Activated T-helper 2 cell treated with anti-CD3 and anti-CD28 coated beads, Interferon-gamma antibody, Interleukin-2, Interleukin-4, amounts not matched to agents 10 μg/mL and 5 μg/mL and 100 μg/mL, durations not matched to agents 14 hours and 24 hours and 36 hours (primary cell): ENCODE data around the gene MED31. TPM values are rescaled to one million over a fixed set of nuclear protein-coding genes. Genes with fewer than 3 reads are reported as not detected.
A peak's percentile ranks its signal among the peaks of the same experiment; 100 is the strongest.
"Not testable (repeated sequence)": the region's sequence is repeated elsewhere in the genome, so short reads cannot be mapped to it uniquely, and the experiment has no call there.

Experiments used
- DNase-seq: peaks from one replicate; pipeline ENCODE4 v3.0.0; 2021; ENCODE audit warnings: low spot score
- H3K27ac Mint-ChIP-seq: one replicate; pipeline ENCODE4 v1.8.0; 2021; ENCODE audit warnings: mixed read lengths
- H3K27me3 Mint-ChIP-seq: one replicate; pipeline ENCODE4 v1.8.0; 2021; ENCODE audit warnings: low read depth, mixed read lengths
- H3K36me3 Mint-ChIP-seq: one replicate; pipeline ENCODE4 v1.8.0; 2021; ENCODE audit warnings: low read depth, mixed read lengths
- H3K4me1 Mint-ChIP-seq: one replicate; pipeline ENCODE4 v1.8.0; 2021; ENCODE audit warnings: low read depth, mixed read lengths
- H3K4me3 Mint-ChIP-seq: one replicate; pipeline ENCODE4 v1.8.0; 2021; ENCODE audit warnings: low read depth, mild to moderate bottlenecking, moderate library complexity, mixed read lengths
- H3K9me3 Mint-ChIP-seq: one replicate; pipeline ENCODE4 v1.8.0; 2021; ENCODE audit warnings: mixed read lengths
- intact Hi-C: fragments of 100-400 bp; cut with micrococcal nuclease; formaldehyde crosslinking; loops from one replicate; pipeline ENCODE4 v1.15.1; 2023
- total RNA-seq: library from RNA; stranded (reverse); gene quantifications from 2 replicates; pipeline ENCODE4 v1.2.3, GENCODE V29; 2022

Gene MED31
- total RNA-seq, 1 donor from 2014 or later: 19.1 TPM

GRCh38 chr17:6660805-6661463, 9.5 kb upstream of the MED31 start:
- Mint-ChIP-seq H3K4me3 (peak overlapping the region; percentile 2), H3K4me1 (peaks cover 29% of the 10 kb centered on the region), H3K27me3 (peaks cover 36% of the 10 kb centered on the region), H3K27ac (no peak overlapping the region), H3K36me3 (peaks cover 3% of the 10 kb centered on the region), H3K9me3 (no peaks in the 10 kb centered on the region)
- DNase-seq: no peak
- intact Hi-C loops: loop anchor here (5.0 to 10.0 kb wide), 2 partner anchors 84 to 234 kb away; no protein-coding TSS in a partner anchor

- H3K27ac Mint-ChIP-seq: no peak overlapping the region
- no peak overlapping the region for H3K4me3 Mint-ChIP-seq
- H3K27me3 Mint-ChIP-seq: peaks cover 42% of the 10 kb centered on the region
- DNase-seq: no peak
- no peaks in the 10 kb centered on the region for H3K9me3 Mint-ChIP-seq
- H3K36me3 Mint-ChIP-seq: peaks cover 3% of the 10 kb centered on the region
- peaks cover 35% of the 10 kb centered on the region for H3K4me1 Mint-ChIP-seq
- intact Hi-C loops: loop anchor here (5.0 to 10.0 kb wide), 2 partner anchors 83 to 235 kb away; no protein-coding TSS in a partner anchor
These were observed 8.7 kb upstream of the MED31 start for GRCh38 chr17:6660101-6660500.

- H3K9me3 Mint-ChIP-seq, H3K27ac Mint-ChIP-seq, H3K4me3 Mint-ChIP-seq, H3K36me3 Mint-ChIP-seq, DNase-seq: not testable (repeated sequence)
- intact Hi-C loops: loop anchor here (10.0 kb wide), 1 partner anchor 96 kb away; the partner anchor contains the start of gene XAF1
- H3K27me3 Mint-ChIP-seq: peaks cover 52% of the 10 kb centered on the region
- H3K4me1 Mint-ChIP-seq: peaks cover 43% of the 10 kb centered on the region
These were observed 7.0 kb upstream of the MED31 start for GRCh38 chr17:6658411-6658810.

DNA sequence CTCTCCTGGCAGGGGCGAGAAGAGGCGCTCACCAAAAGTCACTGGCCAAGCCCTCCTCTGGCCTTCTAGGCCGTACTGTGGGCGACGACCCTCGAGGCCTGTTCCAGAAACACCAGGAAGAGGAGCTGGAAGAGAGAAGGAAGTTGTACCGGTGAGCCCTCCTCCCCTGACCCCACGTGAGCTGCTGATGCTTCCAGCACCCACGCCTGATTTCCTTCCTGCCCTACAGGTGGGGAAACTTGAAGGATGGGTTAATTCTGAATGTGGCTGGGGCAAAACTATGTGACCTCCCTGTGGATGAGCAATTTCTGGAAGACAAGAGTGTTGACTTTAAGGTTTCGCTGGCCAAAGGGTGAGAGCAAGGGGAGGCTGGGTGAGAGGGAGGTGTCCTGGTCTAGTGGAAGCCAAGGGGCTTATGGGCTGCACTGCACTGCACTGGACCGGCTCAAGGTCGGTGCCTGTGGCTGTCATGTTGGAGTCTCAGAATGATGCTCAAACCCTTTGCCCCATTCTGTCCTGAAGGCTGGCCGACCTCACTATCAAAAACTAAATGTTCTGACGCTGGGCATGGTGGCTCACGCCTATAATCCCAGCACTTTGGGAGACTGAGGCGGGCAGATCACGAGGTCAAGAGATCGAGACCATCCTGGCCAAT, 6.4 kb upstream of the MED31 start:
- H3K27me3 Mint-ChIP-seq: peaks cover 52% of the 10 kb centered on the region
- intact Hi-C loops: loop anchor here (10.0 kb wide), 1 partner anchor 97 kb away; the partner anchor contains the start of gene XAF1
- H3K9me3 Mint-ChIP-seq: no peaks in the 10 kb centered on the region

GRCh38 chr17:6656797-6657632, 5.6 kb upstream of the MED31 start:
- Mint-ChIP-seq H3K27me3 (peaks cover 45% of the 10 kb centered on the region), H3K4me3 (peak overlapping the region; percentile 77), H3K4me1 (peaks cover 50% of the 10 kb centered on the region)
- not testable (repeated sequence) for H3K27ac Mint-ChIP-seq, H3K9me3 Mint-ChIP-seq, H3K36me3 Mint-ChIP-seq
- intact Hi-C loops: loop anchor here (10.0 kb wide), 1 partner anchor 98 kb away; the partner anchor contains the start of gene XAF1
- DNase-seq: peak; percentile 54

More for the DNA sequence above, 6.4 kb upstream of the MED31 start:
- H3K4me3 Mint-ChIP-seq: peak overlapping the region; percentile 77
- H3K4me1 Mint-ChIP-seq: peaks cover 45% of the 10 kb centered on the region
- H3K27ac Mint-ChIP-seq: no peak overlapping the region
- DNase-seq: no peak
- H3K36me3 Mint-ChIP-seq: peaks cover 6% of the 10 kb centered on the region

DNA sequence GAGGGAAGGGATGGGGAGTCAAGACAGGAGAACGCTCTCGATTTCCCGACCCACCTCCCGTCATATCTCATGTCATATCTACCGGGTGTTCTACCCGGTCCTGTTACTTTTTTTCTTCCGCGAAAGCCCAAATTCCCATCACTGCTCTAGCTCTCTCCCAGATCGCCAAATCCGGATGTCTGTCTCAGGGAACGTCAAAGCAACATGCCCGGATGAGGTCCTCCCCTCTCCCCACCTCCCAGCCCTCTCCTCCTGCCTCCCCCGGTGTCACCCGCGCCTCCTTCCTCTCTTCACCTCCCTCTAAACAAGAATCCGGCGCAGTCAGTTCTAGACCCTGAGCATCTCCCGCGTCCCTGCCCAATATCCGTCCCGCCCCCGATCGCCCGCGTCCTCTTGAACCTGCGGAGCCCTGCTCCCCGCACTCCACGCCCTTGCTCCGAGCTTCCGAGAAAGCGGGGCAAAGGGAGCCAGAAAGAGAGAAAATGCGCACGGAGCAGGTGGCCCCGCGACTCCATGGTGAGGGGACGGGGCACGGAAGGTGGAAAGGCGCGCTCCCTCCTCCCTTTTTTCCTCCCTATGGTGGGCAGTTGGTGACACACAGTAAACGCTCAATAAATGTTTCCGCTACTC, 4.4 kb upstream of the MED31 start:
- not testable (repeated sequence) for H3K27ac Mint-ChIP-seq, H3K36me3 Mint-ChIP-seq, DNase-seq, H3K9me3 Mint-ChIP-seq
- Mint-ChIP-seq H3K4me3 (peak overlapping the region; percentile 76), H3K4me1 (peaks cover 41% of the 10 kb centered on the region), H3K27me3 (peaks cover 41% of the 10 kb centered on the region)
- intact Hi-C loops: loop anchor here (10.0 kb wide), 1 partner anchor 99 kb away; the partner anchor contains the start of gene XAF1

DNA sequence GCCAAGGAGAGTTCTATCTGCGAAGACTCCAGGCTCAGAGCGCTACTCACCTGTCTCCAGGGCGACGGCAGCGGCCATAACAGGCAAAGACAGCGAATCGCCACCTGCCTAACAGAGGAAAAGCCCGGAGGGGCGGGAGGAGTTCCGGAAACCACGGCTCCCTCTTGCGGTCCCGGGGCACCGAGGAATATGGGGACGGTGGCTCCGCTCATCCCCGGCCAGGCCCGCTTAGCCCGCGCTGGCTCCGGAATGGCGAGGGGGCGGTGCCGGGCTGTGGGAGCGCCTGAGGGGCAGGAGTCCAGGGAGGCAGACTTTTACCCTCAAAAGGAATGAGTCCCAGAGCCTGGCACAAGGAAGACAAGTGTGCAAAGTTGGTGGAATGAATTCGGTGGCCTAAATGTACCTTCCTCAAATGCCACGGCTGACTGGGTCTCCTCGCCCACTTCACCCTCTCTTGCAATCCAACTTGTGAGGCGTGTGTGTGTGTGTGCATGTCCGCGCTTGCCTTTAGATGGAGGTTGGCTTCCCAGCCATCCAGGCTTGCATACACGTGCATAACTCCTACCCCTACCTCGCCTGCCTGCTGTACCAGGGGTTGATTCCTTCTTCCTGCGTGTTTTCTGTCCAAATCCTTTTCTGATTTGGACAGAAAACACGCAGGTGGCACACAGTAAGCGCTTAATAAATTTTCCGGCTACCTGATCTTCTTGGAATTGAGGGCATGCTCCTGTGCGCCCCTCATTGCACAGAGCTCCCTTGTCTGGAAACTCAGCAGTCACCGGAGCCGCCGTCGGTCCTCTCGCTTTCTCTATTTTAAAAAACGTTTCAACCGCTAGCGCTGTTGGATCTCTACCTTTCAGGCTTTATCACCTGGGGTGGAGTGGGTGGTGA, 3.7 kb upstream of the MED31 start:
- no peak for DNase-seq
- Mint-ChIP-seq H3K27ac (no peak overlapping the region), H3K4me3 (peak overlapping the region; percentile 76), H3K4me1 (peaks cover 39% of the 10 kb centered on the region), H3K27me3 (peaks cover 34% of the 10 kb centered on the region), H3K36me3 (peaks cover 8% of the 10 kb centered on the region), H3K9me3 (no peaks in the 10 kb centered on the region)
- intact Hi-C loops: loop anchor here (10.0 kb wide), 1 partner anchor 100 kb away; the partner anchor contains the start of gene XAF1

DNA sequence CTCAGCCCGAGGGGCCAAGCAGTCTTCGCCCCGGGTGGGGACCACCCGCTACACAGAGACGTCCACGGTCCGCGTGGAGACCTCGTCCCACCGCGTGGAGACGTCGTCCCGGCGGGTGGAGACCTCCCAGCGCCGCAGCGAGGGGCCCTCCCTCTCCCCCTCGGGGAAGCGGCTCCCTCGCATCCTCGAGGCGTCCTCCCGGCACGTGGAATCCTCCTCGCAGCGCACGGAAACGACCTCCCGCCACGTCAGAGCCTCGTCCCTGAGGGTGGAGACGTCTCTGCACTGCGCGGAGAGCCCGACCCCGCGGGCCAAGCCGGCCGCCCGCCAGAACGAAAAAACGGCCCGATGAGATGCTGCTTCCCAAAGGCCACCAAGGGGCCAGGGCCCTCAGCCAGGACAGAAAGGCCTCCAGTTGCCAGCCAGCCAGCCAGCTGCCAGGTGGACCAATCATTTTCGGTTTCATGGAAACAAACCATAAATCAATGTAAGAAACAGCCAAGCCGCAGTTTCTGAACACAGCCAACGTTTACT, 581 bp upstream of the MED31 start:
- Mint-ChIP-seq H3K27me3 (peaks cover 25% of the 10 kb centered on the region), H3K36me3 (peaks cover 30% of the 10 kb centered on the region), H3K4me1 (peaks cover 49% of the 10 kb centered on the region), H3K9me3 (no peaks in the 10 kb centered on the region), H3K27ac (no peak overlapping the region), H3K4me3 (peak overlapping the region; percentile 45)
- DNase-seq: no peak
- intact Hi-C loops: loop anchor here (1.0 to 10.0 kb wide), 3 partner anchors 12 to 363 kb away; partner anchors contain the start of genes KIAA0753 and XAF1

GRCh38 chr17:6648181-6648580, 3.2 kb downstream of the MED31 start:
- intact Hi-C loops: loop anchor here (10.0 kb wide), 3 partner anchors 203 to 1163 kb away; partner anchors contain the start of genes DERL2, MIS12, NLRP1 and PIMREG
- DNase-seq: no peak
- H3K9me3 Mint-ChIP-seq: no peaks in the 10 kb centered on the region
- peaks cover under 1% of the 10 kb centered on the region for H3K27me3 Mint-ChIP-seq
- no peak overlapping the region for H3K4me3 Mint-ChIP-seq
- peaks cover 58% of the 10 kb centered on the region for H3K4me1 Mint-ChIP-seq
- H3K27ac Mint-ChIP-seq: no peak overlapping the region
- H3K36me3 Mint-ChIP-seq: peaks cover 62% of the 10 kb centered on the region

DNA sequence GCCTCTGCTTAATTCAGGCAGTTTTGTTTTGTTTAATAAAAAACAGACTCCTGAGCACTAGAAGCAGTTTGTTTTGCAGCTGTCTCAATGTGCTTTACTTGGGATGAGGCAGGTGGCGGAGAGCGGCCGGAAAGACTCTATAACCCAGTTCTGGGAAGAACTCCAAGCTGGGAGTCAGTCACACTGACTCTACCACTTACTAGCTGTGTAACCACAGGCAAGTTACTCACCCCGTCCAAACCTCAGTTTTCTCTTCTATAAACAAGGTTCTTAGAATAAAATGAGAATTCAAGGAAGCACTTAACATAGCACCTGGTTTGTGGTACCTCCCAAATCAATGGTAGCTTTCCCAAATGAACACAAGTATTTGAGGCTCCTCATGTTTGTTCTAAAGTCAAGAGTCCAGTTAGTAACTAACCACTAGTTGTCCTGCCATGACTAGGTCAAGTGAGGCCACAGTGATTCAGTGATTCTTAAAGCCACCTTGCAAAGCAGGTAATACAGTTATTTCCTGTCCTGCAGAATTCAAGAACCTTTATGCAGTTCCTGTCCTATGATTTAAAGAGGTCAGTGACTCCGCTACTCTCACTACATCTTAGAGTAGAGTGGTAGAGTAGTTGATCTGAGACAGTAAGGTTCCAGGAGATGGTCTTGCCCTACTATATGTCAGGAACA, 7.8 kb downstream of the MED31 start:
- Mint-ChIP-seq H3K36me3 (peaks cover 71% of the 10 kb centered on the region), H3K4me3 (no peak overlapping the region)
- no peak for DNase-seq

More for the DNA sequence above, 7.8 kb downstream of the MED31 start:
- no peak overlapping the region for H3K27ac Mint-ChIP-seq
- H3K9me3 Mint-ChIP-seq: no peaks in the 10 kb centered on the region
- no peaks in the 10 kb centered on the region for H3K27me3 Mint-ChIP-seq
- intact Hi-C loops: loop anchor here (5.0 to 10.0 kb wide), 5 partner anchors 66 to 1159 kb away; partner anchors contain the start of genes DERL2, MIS12, NLRP1 and PIMREG
- peaks cover 60% of the 10 kb centered on the region for H3K4me1 Mint-ChIP-seq
